Occipital lobe (tissue), 2 donors: ENCODE data around the gene QRFP. TPM values are rescaled to one million over a fixed set of nuclear protein-coding genes. Genes with fewer than 3 reads are reported as not detected.

ENCODE experiments used
- DNase-seq: peaks from one replicate; lab custom pipeline; 2025; lab: John Stamatoyannopoulos, UW
- total RNA-seq: library from RNA; depleted of rRNA; stranded (reverse); fragments of >200 nt; gene quantifications from one replicate; pipeline ENCODE4 v1.2.3, GENCODE V29; 2014

Gene QRFP, protein sequence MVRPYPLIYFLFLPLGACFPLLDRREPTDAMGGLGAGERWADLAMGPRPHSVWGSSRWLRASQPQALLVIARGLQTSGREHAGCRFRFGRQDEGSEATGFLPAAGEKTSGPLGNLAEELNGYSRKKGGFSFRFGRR
- total RNA-seq = not detected

DNA sequence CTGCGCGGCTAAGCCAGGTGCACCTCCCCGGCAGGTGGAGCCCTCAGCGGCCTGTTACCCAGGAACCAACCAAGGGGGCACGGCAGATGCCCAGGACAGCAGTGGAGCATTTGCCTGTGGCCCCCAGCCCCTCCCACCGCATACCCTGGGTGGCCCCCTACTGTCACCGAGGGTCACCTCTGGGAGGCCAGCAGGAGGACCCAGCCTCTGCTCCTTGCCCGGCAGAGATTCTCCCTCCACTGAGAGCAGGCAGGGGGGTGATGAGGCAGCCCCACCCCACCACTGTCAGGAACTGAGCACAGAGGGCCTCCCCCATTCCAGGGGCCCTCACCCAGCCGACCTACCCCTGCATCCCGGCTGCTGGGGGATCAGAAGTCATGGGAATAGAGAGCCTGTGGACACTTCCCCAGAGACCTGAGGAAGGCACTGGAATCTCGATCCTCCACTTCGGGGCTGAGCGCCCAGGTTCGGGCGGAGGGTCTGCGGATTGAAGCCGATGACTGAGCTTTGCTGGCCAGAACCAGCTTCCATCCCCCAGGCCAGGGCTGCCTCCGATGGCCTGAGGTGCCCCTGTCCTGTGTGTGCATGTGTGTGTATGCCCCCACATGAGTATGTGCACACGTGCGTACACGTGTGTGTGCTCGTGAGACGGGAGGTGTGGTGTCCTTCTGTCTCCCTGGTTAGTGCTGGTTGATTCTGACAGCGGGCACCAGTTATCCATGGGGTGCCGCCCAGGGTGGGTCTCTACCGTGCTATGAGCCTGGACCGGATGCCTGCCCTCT is at the start of gene QRFP:
Gene QRFP, minus strand, starts transcription at position 580 of the 782 bp plus-strand sequence. CDS start 2,974 bp downstream, outside the sequence.
- DNase-seq = no peak

DNA sequence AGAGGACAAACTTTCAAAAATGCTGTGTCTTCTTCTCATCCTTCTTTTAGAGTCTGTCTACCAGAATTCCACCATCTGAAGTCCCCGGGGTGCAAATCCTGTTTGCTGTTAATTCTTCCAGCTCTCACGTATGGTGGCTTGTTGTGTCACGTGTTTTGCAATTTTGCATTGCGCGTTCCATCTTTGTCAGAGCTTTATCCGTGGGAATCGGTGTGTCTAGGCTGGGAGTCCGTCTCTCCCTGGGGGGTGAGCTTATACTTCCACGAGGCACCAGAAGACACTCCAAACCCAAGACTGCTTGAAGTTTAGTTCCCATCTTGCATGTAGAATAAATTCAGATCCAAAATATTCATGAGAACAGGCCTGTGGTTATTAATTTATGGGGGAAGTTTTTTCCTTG is 48.6 kb upstream of the QRFP start:
- DNase-seq = no peak

GRCh38 chr9:130944510-130945058 is 48.0 kb upstream of the QRFP start:
- no peak for DNase-seq

- DNase-seq = no peak
These were observed 47.2 kb upstream of the QRFP start for GRCh38 chr9:130943777-130944176.

- no peak for DNase-seq
These were observed 46.6 kb upstream of the QRFP start for GRCh38 chr9:130943221-130943620.

- no peak for DNase-seq
These were observed 46.1 kb upstream of the QRFP start for GRCh38 chr9:130942679-130943078.

DNA sequence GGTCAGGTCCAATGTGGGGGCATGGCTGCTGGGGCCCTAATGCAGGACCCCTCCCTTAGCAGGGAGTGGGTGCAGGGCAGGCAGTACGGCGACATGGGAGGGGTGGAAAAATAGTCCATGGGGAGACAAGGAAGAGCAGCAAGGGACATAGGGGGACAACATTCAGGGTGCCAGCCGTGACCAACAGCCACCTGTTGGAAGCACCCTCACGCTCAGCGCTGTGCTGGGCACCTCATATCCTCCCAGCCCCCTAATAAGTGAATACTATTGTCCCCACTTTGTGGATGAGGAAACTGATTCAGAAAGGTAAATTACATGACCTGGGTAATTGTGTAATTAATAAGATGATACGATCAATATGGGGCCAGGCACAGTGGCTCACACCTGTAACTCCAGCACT is 45.5 kb upstream of the QRFP start:
- DNase-seq = no peak

GRCh38 chr9:130940693-130941576 is 44.3 kb upstream of the QRFP start:
- no peak for DNase-seq

DNA sequence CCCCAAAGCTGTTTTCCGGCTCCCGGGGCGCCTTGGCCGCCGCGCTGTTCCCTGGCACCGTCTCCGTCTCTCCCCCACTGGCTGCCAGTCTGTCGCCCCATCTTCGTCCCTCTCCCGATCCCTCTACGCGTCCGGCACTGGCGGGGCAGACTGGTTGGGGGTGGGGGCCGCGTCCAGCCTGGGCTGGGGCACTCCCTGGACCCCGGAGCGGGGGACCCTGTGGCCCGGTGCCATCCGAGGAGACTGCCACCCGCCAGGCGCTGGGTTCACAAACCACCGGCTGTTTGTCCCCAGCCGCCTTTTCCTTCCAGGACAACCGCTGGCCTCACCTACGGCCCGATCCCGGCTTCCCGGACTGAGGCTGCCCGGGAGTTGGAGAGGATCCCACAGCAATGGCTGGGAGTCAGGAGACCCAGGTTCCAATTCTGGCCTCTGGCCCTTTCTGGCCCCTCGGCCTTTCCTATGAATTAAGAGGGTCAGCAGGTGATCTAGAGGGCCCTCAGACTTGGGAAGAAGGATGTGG is 43.5 kb upstream of the QRFP start:
- no peak for DNase-seq

DNA sequence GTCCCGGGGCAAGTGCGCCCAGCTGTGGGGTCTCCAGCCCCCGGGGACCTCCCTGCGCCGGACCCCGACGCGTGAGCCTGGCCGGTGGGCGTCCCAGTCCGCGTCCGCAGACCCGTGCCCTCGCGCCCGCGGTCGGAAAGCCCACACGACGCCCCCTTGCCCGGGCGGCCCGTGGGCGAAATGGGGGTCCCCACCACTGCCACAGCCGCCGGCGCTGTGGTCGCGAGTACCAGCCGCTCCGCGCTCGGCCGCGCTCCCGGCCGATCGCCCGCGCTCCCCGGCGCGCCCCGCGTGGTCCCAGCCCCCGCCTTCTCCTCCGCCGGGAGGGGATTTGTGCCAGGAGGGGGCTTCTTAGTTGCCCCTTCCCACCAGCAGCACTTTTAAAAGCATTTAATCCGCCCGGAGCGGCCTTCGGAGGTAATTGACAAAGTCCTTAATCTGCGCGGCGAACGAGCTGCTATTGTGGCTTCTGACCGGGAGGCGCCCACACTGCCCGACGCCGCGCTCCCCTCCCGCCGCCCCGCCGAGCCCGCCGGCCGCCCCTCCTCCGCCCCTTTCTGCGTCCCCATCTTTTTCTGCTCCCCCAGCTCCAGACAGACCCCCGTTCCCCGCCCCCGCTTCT is 42.9 kb upstream of the QRFP start:
- DNase-seq = no peak

GRCh38 chr9:130938652-130939404 is 42.2 kb upstream of the QRFP start, which contains the start of gene FIBCD1:
TSS of gene FIBCD1 (minus strand) at chr9:130939247. CDS start at chr9:130938607, 640 bp downstream.
- no peak for DNase-seq

DNA sequence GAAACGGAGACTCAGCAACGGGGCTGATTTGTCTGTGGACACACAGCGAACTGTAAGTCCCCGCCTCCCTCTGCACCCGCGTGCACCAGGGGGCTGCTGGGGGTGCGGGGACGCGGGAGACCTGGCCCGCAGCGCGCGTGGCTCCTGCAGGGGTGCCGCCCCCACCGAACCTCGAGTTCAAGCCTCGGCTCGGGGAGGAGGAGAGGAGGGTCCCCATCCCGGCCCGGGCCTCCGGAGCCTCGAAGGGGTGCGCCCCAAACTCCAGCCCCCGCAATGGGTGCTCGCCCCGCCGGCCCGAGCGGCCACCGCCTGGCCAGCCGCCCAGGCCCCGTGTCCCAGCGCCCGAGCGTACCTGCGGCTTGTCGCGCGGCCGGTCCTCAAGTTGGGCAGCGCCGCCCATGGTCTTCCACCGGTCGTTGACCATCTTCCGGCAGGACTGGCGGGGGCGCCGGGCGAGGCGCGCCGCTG is 41.6 kb upstream of the QRFP start:
- DNase-seq = no peak

GRCh38 chr9:130937146-130938076 is 40.8 kb upstream of the QRFP start:
- DNase-seq = no peak

GRCh38 chr9:130936285-130937117 is 39.9 kb upstream of the QRFP start:
- DNase-seq = no peak

GRCh38 chr9:130935648-130936271 is 39.1 kb upstream of the QRFP start:
- DNase-seq = no peak

- DNase-seq = no peak
These were observed 38.4 kb upstream of the QRFP start for GRCh38 chr9:130934702-130935647.

DNA sequence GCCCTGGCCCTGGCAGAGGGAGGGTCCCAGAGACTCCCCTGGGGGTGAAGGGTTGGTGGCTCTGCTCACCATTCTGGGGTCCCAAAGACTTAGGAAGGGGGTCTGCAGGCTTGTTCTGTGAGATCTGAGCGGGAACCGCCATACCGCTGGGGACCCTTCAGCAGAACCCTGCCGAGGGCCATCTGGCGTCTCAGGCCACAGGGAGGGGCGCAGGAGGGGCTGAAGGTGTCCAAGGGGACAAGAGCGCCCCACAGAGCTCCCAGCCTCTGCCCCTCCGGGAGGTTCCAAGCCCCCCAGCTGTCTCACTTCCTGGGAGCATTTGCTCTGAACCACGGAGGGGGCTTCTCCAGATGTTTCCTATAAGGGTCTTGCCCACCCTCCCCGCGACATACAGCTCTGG is 37.6 kb upstream of the QRFP start:
- no peak for DNase-seq
